Loucy (cell line): Measurements from ENCODE around the gene ADD1.

Source experiments
- H2AFZ ChIP-seq: fragments of 200-600 bp; sonication (generic); 2 replicates; pipeline ENCODE4 v1.6.0; 2016; ENCODE audit warnings: antibody characterized with exemption, mild to moderate bottlenecking, low read length, moderate library complexity
- H3F3A ChIP-seq: fragments of 200-600 bp; 2 replicates; pipeline ENCODE4 v1.6.0; 2016; ENCODE audit warnings: antibody characterized with exemption, low read depth, mild to moderate bottlenecking
- H3K27me3 ChIP-seq: fragments of 200-600 bp; sonication (generic); 2 replicates; pipeline ENCODE4 v1.6.1; 2014; ENCODE audit warnings: low read length, mild to moderate bottlenecking; ENCODE audit not compliant: insufficient read depth, poor library complexity, severe bottlenecking
- H3K36me3 ChIP-seq: fragments of 200-600 bp; sonication (generic); 2 replicates; pipeline ENCODE4 v1.6.1; 2016; ENCODE audit warnings: low read length; ENCODE audit not compliant: insufficient read depth
- H3K4me1 ChIP-seq: fragments of 200-600 bp; sonication (generic); 2 replicates; pipeline ENCODE4 v1.5.1; 2014; ENCODE audit warnings: low read length, mild to moderate bottlenecking; ENCODE audit not compliant: insufficient read depth, poor library complexity, severe bottlenecking
- H3K4me2 ChIP-seq: fragments of 200-600 bp; sonication (generic); 2 replicates; pipeline ENCODE4 v1.6.0; 2014; ENCODE audit warnings: antibody characterized with exemption, low read length, low read depth, mild to moderate bottlenecking; ENCODE audit not compliant: poor library complexity, severe bottlenecking
- H3K4me3 ChIP-seq: fragments of 200-600 bp; sonication (generic); 2 replicates; pipeline ENCODE4 v1.5.1; 2014; ENCODE audit warnings: low read length, mild to moderate bottlenecking, mixed read lengths; ENCODE audit not compliant: poor library complexity, severe bottlenecking
- H3K79me2 ChIP-seq: fragments of 200-600 bp; sonication (generic); 2 replicates; pipeline ENCODE4 v1.6.1; 2014; ENCODE audit warnings: low read length; ENCODE audit not compliant: insufficient read depth
- H3K9ac ChIP-seq: fragments of 200-600 bp; sonication (generic); 2 replicates; pipeline ENCODE4 v1.6.0; 2014; ENCODE audit warnings: mild to moderate bottlenecking, low read depth, low read length, moderate library complexity; ENCODE audit not compliant: poor library complexity, severe bottlenecking
- H3K9me2 ChIP-seq: fragments of 200-600 bp; sonication (generic); replicated peaks from 2 replicates; pipeline ENCODE4 v1.6.1; 2016; ENCODE audit warnings: low read depth, low read length, mixed read lengths
- H3K9me3 ChIP-seq: fragments of 200-600 bp; sonication (generic); 2 replicates; pipeline ENCODE4 v1.6.1; 2014; ENCODE audit warnings: mild to moderate bottlenecking, antibody characterized with exemption, low read length, low read depth; ENCODE audit not compliant: insufficient read depth
- H4K20me1 ChIP-seq: fragments of 200-600 bp; sonication (generic); 2 replicates; pipeline ENCODE4 v1.6.0; 2014; ENCODE audit warnings: antibody characterized with exemption, low read length, mild to moderate bottlenecking; ENCODE audit not compliant: insufficient read depth, poor library complexity, severe bottlenecking
- CTCF ChIP-seq: fragments of 200-600 bp; sonication (generic); conservative IDR thresholded peaks from 2 replicates; pipeline ENCODE4 v1.5.1; 2014; ENCODE audit warnings: mild to moderate bottlenecking, antibody characterized with exemption, low read length
- EZH2phosphoT487 ChIP-seq: fragments of 200-600 bp; IDR thresholded peaks from 2 replicates; pipeline ENCODE4 v1.6.1; 2018; ENCODE audit warnings: antibody characterized with exemption, mild to moderate bottlenecking, moderate library complexity, borderline replicate concordance

The ADD1 gene

GRCh38 chr4:2809610-2810180 lies 33.9 kb upstream of the ADD1 start:
- no peak overlapping the region for H3K4me3 ChIP-seq
- peaks cover 40% of the 10 kb centered on the region for H3K4me1 ChIP-seq
- no peaks in the 10 kb centered on the region for H3K9me2 ChIP-seq
- peak overlapping the region; percentile 94 for H3K9ac ChIP-seq
- TF ChIP-seq EZH2phosphoT487 = no peak
- TF ChIP-seq CTCF = no peak
- peaks cover 26% of the 10 kb centered on the region for H3K79me2 ChIP-seq
- no peak overlapping the region for H3K4me2 ChIP-seq
- H4K20me1 ChIP-seq = peaks cover 15% of the 10 kb centered on the region
- H3K9me3 ChIP-seq = no peaks in the 10 kb centered on the region
- H2AFZ ChIP-seq = no peak overlapping the region
- H3F3A ChIP-seq = no peaks in the 10 kb centered on the region
- no peaks in the 10 kb centered on the region for H3K27me3 ChIP-seq
- no peaks in the 10 kb centered on the region for H3K36me3 ChIP-seq

- Histone ChIP-seq H3K9me2 (no peaks in the 10 kb centered on the region), H3K79me2 (peaks cover 33% of the 10 kb centered on the region), H4K20me1 (peaks cover 20% of the 10 kb centered on the region), H3F3A (no peaks in the 10 kb centered on the region), H3K4me2 (peak overlapping the region; percentile 81), H3K27me3 (no peaks in the 10 kb centered on the region), H3K36me3 (no peaks in the 10 kb centered on the region), H3K9ac (peak overlapping the region; percentile 94), H3K4me3 (no peak overlapping the region), H2AFZ (no peak overlapping the region), H3K9me3 (no peaks in the 10 kb centered on the region), H3K4me1 (peaks cover 45% of the 10 kb centered on the region)
- no peak for TF ChIP-seq EZH2phosphoT487
- TF ChIP-seq CTCF = no peak
Measured at GRCh38 chr4:2810388-2810787, 33.3 kb upstream of the ADD1 start.

- H3K36me3 ChIP-seq = no peaks in the 10 kb centered on the region
- no peak for TF ChIP-seq CTCF
- no peak for TF ChIP-seq EZH2phosphoT487
- H4K20me1 ChIP-seq = peaks cover 28% of the 10 kb centered on the region
- no peaks in the 10 kb centered on the region for H3K9me3 ChIP-seq
- H3K9ac ChIP-seq = peak overlapping the region; percentile 94
- no peaks in the 10 kb centered on the region for H3K9me2 ChIP-seq
- peaks cover 60% of the 10 kb centered on the region for H3K4me1 ChIP-seq
- no peaks in the 10 kb centered on the region for H3K27me3 ChIP-seq
- H3K4me2 ChIP-seq = peak overlapping the region; percentile 81
- peaks cover 4% of the 10 kb centered on the region; the same call in 1 of the 2 replicates for H3F3A ChIP-seq
- peaks cover 49% of the 10 kb centered on the region for H3K79me2 ChIP-seq
- peak overlapping the region; percentile 66 for H2AFZ ChIP-seq
- peak overlapping the region; percentile 86 for H3K4me3 ChIP-seq
Measured at GRCh38 chr4:2811830-2812611, 31.6 kb upstream of the ADD1 start.
